C1 segment of cervical spinal cord (tissue), 14 donors: ENCODE results near the gene MYPOP.

ENCODE experiments used
- DNase-seq, 14 donors: peaks; one replicate each; lab custom pipeline; 2025; lab: John Stamatoyannopoulos, UW

MYPOP gene

DNA sequence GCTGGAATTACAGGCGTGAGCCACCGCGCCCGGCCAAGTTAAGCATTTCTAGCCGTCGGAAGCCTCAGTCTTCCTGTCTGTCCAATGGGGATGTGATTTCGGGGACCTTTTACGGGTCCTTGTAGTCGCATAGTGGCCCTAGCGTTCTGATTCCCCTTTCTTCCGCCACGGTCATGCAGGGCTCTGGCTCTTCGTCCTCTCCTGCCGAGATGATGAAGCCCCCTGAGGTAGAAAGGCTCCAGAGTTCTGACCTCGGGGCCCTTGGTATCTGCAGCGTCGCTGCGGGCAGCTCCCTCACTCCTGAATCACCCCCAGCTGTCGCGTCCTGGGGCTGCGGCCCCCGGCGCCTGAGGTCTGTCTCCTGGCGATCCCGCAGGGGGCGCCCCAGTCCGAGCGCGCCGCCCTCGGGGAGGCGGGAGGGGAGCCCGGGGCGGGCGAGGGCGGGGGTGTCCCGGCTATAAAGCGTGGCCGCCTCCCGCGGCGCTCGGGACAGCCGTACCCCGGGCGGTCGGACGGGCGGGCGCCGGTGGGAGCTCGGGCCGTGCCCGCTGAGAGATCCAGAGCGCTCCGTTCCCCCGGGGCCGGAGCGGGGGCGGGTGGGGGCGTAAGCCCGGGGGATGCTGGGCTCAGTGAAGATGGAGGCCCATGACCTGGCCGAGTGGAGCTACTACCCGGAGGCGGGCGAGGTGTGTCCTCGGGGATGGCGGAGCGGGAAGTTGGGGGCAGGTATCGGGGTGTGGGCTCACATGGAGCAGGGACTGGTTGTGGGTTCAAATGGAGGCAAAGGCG is 38.4 kb downstream of the MYPOP start, which contains the start of gene FOXA3:
Gene FOXA3 (plus strand): TSS at position 487 of the 789 bp plus-strand sequence. CDS start 131 bp downstream, at position 618.
- DNase-seq = peak in 5 of 14 donors; percentile 2 to 27 (median 13)

DNA sequence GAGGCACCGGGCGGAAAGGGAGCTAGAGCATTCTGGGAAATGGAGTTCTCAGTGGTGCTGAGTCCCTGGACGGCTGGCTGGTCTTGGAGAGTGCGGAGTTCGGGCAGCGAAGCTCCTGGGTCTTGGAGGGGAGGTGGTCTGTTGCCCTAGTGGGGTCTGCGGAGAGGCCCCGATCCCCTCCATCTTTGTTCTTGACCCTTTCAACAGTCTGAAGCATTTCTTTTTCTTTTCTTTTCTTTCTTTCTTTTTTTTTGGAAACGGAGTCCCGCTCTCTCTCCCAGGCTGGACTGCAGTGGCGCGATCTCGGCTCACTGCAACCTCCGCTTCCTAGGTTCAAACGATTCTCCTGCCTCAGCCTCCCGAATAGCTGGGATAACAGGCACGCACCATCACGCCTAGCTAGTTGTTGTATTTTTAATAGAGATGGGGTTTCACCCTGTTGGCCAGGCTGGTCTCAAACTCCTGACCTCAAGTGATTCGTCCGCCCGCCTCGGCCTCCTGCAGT is 39.0 kb downstream of the MYPOP start:
- no peak for DNase-seq

DNA sequence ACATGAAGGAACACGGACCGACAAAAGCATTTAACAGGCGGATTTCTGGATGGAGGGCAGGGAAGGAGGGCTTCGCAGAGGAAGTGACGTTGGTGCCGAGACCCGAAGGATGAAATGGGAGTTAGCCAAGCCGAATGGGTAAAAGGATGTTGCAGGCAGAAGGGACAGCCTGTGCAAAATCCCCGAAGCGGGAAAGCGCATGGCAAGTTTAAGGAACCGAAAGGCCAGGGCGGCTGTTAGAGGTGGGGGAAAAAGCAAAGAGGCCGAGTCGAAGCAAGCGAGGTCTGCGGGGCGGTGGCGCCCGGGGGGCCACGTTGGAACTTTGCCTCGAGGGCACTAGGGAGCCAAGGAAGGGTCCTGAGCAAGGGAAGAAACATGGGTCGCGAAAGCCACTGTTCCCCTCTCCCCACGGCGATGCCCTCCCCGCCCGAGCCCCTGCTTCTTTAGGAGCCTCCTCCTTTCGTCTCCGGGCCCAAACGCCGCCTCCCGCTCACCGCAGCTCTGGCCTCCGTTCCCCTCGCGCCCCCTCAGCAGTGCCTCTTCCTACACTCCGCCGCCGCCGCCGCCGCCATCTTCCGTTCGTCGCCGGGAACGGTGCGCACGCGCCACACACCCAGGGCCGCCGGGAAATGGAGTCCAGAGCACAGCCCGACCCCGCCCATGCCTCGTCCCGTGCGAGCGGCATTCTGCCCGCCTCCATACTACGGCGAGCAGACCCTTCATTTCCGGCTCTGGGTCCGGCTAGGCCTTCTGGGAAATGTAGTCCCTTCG is 39.7 kb downstream of the MYPOP start, which contains the start of gene SYMPK:
Gene SYMPK (minus strand): TSS at position 584 of the 771 bp plus-strand sequence. CDS start 8,652 bp downstream, outside the sequence.
- DNase-seq = peak; percentile 87 to 98 (median 97)

DNA sequence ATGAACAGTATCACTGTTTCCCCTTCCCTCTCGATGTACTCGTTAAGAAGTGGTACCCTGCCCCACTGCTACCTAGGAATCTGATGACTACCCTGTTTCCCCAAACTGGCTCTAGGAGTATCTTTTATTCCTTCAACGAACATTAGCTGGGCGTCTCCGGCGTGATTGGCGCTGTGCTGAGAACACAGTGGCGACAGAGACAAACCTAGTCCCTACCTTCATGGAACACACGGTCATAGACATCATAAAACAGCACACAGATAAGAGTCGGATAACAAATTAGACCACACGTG is 40.2 kb downstream of the MYPOP start:
- DNase-seq = peak in 1 of 14 donors; percentile 48

DNA sequence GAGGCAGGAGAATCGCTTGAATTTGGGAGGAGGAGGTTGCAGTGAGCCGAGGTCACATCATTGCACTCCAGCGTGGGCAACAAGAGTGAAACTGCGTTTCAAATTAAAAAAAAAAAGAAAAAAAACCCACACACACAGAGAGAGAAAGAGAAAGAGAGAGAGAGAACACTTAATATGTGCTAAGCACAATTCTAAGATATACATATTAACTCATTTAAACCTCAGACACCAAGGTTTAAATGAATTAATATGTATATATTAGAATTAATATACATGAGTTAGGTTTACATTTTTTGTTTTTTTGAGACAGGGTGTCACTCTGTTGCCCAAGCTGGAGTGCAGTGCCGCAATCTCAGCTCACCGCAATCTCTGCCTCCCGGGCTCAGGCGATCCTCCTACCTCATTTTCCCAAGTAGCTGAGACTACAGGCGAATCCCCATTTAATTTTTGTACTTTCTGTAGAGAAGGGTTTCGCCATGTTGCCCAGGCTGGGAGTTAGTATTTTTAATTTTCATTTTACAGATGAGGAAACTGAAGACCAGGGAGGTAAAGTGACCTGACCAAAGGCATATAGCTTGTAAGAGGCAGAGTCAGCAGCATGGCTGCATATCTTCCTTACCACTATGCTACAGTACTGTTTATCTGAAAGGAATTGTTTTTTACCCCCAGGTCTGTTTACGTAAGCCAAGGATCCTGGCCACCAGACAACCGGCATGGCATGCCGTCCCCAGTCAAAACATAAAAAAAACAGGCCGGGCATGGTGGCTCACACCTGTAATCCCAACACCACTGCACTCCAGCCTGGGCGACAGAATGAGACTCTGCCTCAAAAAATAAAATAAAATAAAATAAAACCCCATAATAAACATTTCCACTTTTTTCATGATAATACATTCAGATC is 41.8 kb downstream of the MYPOP start:
- DNase-seq = no peak

DNA sequence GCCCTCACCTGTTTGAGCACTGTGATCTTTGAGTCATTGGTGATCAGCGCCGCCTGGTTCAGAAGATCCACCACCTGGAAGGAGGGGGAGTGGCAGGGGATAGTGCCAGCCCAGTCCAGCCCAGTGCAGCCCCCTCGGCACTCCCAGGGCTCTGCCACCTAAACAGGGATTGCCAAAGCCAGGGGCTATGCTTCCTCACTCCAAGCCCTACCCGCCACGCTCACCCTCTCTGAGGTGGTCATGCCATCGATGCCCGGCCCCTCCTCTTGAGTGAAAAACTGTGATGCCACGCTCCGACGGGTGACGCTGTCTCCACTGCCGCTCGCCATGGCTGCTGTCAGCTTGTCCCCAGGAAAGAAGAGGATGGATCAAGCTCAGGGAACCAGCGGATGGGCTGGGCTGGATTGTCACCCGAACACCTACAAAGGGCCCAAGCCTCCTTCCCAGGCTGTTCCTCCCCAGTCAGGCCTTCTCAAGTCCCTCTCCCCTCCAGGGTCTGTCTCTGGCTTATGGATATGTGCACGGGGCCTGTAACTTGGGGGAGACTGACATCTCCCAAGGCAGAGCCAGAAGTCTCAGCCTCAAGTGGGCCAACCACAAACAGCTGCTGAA is 48.1 kb downstream of the MYPOP start:
- no peak for DNase-seq

DNA sequence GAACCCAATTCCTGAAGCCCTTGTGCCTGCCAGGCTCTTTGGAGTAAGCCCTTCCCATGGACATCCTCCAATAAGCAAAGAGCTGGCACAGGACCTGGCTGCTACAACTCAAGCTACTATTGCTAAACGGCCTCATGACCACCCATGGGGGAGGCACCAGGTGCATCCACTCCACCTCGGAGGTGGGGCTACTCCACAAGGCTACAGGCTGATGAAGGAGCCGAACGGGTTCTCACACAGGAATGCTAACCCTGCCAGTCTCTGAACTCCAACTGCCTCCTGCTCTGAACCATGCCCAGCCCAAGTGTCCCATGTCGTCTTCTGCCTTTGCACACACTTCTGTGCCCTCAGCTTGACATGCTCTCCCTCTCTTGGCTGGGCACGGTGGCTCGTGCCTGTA is 49.4 kb downstream of the MYPOP start:
- DNase-seq = no peak

DNA sequence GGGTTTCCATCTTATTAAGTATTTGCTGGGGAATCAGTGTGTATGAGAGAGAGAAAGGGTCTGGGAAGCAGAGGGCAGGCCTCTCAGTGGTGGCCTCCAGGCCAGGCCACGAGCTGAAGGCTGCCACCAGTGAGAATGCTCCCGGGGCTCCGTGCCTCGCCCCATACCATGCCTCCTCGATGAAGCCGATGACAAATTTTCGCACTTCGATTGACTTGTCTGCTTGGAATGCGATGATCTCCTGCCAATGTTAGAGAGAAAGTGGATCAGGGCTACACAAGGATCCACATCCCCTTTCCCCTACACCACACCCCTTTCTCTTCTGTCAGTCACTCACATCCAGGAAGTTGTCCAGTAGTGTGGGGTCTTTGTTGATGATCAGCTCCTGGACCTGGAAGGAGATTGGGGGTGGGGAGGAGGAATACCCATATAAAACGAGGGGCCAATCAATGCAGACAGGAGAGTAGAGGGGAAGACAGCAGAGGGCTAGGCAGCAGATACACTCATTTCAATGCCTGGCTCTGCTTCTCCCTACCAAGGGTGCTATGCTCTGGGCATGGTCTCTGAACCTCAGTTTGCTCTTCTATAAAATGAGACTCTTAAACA is 50.2 kb downstream of the MYPOP start:
- no peak for DNase-seq

DNA sequence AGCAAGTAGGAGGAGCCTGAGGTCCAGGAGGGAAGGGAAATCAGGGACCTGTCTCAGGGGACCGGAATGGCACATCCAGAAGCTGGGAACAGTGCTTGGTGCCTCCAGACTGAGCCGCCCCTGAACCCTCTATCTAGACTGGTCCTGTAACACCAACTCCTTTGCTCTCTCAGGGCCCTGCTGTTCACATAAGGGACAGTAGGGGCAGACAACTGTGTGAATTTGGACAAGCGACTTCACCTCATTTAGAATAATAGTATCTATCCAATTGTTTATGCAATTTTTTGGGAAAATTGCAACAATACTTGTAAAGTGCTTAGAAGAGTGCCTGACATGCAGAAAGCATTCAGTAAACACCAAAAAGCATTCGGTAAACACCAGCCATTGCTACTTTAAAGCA is 53.5 kb downstream of the MYPOP start:
- no peak for DNase-seq

DNA sequence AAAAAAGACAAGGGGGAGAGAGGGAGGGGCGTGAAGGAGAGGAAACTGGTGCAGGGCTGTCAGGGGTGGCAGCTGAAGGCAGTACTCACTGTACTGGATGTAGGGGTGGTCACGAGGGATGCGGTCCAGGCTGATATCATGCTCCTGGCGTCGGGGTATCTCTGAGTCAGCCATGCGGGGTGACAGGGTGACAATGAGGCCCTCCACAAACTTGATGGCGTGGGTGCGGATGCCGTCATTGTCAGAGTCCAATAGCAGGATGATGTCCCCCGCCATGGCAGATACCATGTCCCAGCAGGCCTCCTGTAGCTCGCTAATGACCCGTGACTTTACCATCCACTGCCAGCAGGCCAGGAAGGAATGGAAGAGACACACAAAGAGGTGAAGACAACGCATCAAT is 54.8 kb downstream of the MYPOP start:
- no peak for DNase-seq

DNA sequence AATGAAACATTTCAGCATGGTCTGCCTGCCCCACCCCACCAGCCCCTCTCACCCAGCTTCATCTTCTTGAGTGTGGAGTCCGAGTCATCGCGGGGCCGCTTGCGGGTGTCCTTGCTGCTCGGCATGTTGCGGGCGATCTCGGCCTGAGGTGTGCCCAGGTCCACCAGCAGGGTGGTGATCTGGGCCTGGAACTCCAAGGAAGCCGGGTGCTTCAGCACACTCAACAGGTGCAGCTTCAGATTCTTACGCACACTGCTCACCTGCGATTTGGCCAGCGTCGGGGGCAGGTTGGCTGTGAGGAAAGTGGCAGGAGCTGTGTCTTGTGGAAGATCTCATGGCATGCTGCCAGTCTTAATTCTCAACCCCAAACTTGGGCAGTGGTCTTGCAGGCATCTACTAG is 60.2 kb downstream of the MYPOP start:
- no peak for DNase-seq
